Measurements from ENCODE around the gene HIC1. TPM values are rescaled to one million over a fixed set of nuclear protein-coding genes. Genes with fewer than 3 reads are reported as not detected.

The HIC1 gene
- total RNA-seq, 2 donors from 2014 or later = 20.5 to 33.1 TPM

- intact Hi-C loops (cut with DNase I) = no loop called here
- DNase-seq (ENCODE audit: low spot score) = no peak
- no peak overlapping the region for H3K4me3 ChIP-seq
- TF ChIP-seq POLR2A (IDR thresholded peaks at IDR 0.05) = no peak
- TF ChIP-seq POLR2AphosphoS5 (IDR thresholded peaks at IDR 0.05) = no peak
- no peak for TF ChIP-seq CTCF (IDR thresholded peaks at IDR 0.05)
- peaks cover 6% of the 10 kb centered on the region for H3K4me1 ChIP-seq (replicated peaks)
- 57% methylated on average over 13 of the region's 13 CpGs for WGBS
- no peaks in the 10 kb centered on the region for H3K36me3 ChIP-seq
- no peaks in the 10 kb centered on the region for H3K9me3 ChIP-seq
- H3K27me3 ChIP-seq (replicated peaks; ENCODE audit: insufficient read depth) = no peaks in the 10 kb centered on the region
- H3K27ac ChIP-seq = peak overlapping the region; percentile 73 to 79
These were observed 15.5 kb downstream of the HIC1 start for GRCh38 chr17:2070241-2071023.

GRCh38 chr17:2071024-2071385, 16.1 kb downstream of the HIC1 start:
- no peaks in the 10 kb centered on the region for H3K9me3 ChIP-seq

GRCh38 chr17:2071455-2072281, 16.8 kb downstream of the HIC1 start:
- peaks cover 4% of the 10 kb centered on the region for H3K4me1 ChIP-seq (replicated peaks)

More at GRCh38 chr17:2071024-2071385, 16.1 kb downstream of the HIC1 start:
- H3K4me3 ChIP-seq = no peak overlapping the region
- H3K27me3 ChIP-seq (replicated peaks; ENCODE audit: insufficient read depth) = no peaks in the 10 kb centered on the region
- TF ChIP-seq CTCF (IDR thresholded peaks at IDR 0.05) (no peak), POLR2AphosphoS5 (IDR thresholded peaks at IDR 0.05) (no peak), POLR2A (IDR thresholded peaks at IDR 0.05) (no peak)
- H3K36me3 ChIP-seq = no peaks in the 10 kb centered on the region
- intact Hi-C loops (cut with DNase I) = no loop called here
- DNase-seq (ENCODE audit: low spot score) = no peak
- 81% methylated on average over 6 of the region's 6 CpGs for WGBS
- H3K27ac ChIP-seq = peak overlapping the region; percentile 73 to 79
- H3K4me1 ChIP-seq (replicated peaks) = peaks cover 6% of the 10 kb centered on the region

GRCh38 chr17:2074919-2075318, 20.0 kb downstream of the HIC1 start:
- Histone ChIP-seq H3K4me3 (no peak overlapping the region), H3K4me1 (replicated peaks) (peaks cover 2% of the 10 kb centered on the region), H3K27ac (peak overlapping the region; percentile 10 to 42), H3K36me3 (peaks cover 0 to 2% of the 10 kb centered on the region in 2 donors), H3K27me3 (replicated peaks; ENCODE audit: insufficient read depth) (no peaks in the 10 kb centered on the region), H3K9me3 (no peaks in the 10 kb centered on the region)
- TF ChIP-seq POLR2AphosphoS5 (IDR thresholded peaks at IDR 0.05) = no peak
- no peak for TF ChIP-seq POLR2A (IDR thresholded peaks at IDR 0.05)
- no peak for TF ChIP-seq CTCF (IDR thresholded peaks at IDR 0.05)
- intact Hi-C loops (cut with DNase I) = no loop called here
- DNase-seq (ENCODE audit: low spot score) = no peak
- 83% methylated on average over 10 of the region's 10 CpGs for WGBS

More at GRCh38 chr17:2071455-2072281, 16.8 kb downstream of the HIC1 start:
- H3K4me3 ChIP-seq = no peak overlapping the region
- DNase-seq (ENCODE audit: low spot score) = no peak
- no peaks in the 10 kb centered on the region for H3K36me3 ChIP-seq
- H3K27ac ChIP-seq = peak overlapping the region; percentile 73 to 79
- peak; percentile 32 for TF ChIP-seq POLR2AphosphoS5 (IDR thresholded peaks at IDR 0.05)
- no peak for TF ChIP-seq POLR2A (IDR thresholded peaks at IDR 0.05)
- H3K9me3 ChIP-seq = no peaks in the 10 kb centered on the region
- intact Hi-C loops (cut with DNase I) = no loop called here
- 60% methylated on average over 31 of the region's 31 CpGs for WGBS
- H3K27me3 ChIP-seq (replicated peaks; ENCODE audit: insufficient read depth) = no peaks in the 10 kb centered on the region

GRCh38 chr17:2075336-2076086, 20.6 kb downstream of the HIC1 start:
- Histone ChIP-seq H3K9me3 (no peaks in the 10 kb centered on the region), H3K36me3 (peaks cover 0 to 2% of the 10 kb centered on the region in 2 donors), H3K4me3 (no peak overlapping the region), H3K27me3 (replicated peaks; ENCODE audit: insufficient read depth) (no peaks in the 10 kb centered on the region), H3K27ac (peak overlapping the region; percentile 1 to 42), H3K4me1 (replicated peaks) (peaks cover 2% of the 10 kb centered on the region)
- 53% methylated on average over 13 of the region's 13 CpGs for WGBS
- intact Hi-C loops (cut with DNase I) = no loop called here
- no peak for TF ChIP-seq POLR2A (IDR thresholded peaks at IDR 0.05)
- TF ChIP-seq POLR2AphosphoS5 (IDR thresholded peaks at IDR 0.05) = no peak
- TF ChIP-seq CTCF (IDR thresholded peaks at IDR 0.05) = no peak
- no peak for DNase-seq (ENCODE audit: low spot score)
